IPS-18a (cell line): ENCODE data around the gene MAPK4.

ENCODE experiments used
- H3K27ac ChIP-seq: one replicate; pipeline ENCODE4 v1.5.1; 2013; ENCODE audit warnings: low read length
- H3K27me3 ChIP-seq: one replicate; pipeline ENCODE4 v1.6.1; 2013; ENCODE audit warnings: mild to moderate bottlenecking, low read length; ENCODE audit not compliant: control insufficient read depth, insufficient read depth
- H3K36me3 ChIP-seq: one replicate; pipeline ENCODE4 v1.6.1; 2013; ENCODE audit warnings: low read depth, low read length; ENCODE audit not compliant: control insufficient read depth
- H3K4me1 ChIP-seq: one replicate; pipeline ENCODE4 v1.6.1; 2013; ENCODE audit warnings: low read depth, low read length; ENCODE audit not compliant: control insufficient read depth
- H3K4me3 ChIP-seq: one replicate; pipeline ENCODE4 v1.5.1; 2013; ENCODE audit warnings: low read length
- H3K9ac ChIP-seq: one replicate; pipeline ENCODE4 v1.6.1; 2013; ENCODE audit warnings: mild to moderate bottlenecking, low read length, moderate library complexity
- H3K9me3 ChIP-seq: one replicate; pipeline ENCODE4 v1.6.1; 2013; ENCODE audit warnings: low read depth, low read length; ENCODE audit not compliant: control insufficient read depth

The MAPK4 gene

GRCh38 chr18:50729986-50730385 is 170.1 kb downstream of the MAPK4 start:
- no peak overlapping the region for H3K27ac ChIP-seq
- H3K36me3 ChIP-seq, result no peaks in the 10 kb centered on the region
- H3K4me3 ChIP-seq, result no peak overlapping the region
- H3K4me1 ChIP-seq, result no peaks in the 10 kb centered on the region
- no peak overlapping the region for H3K9ac ChIP-seq
- H3K27me3 ChIP-seq, result no peaks in the 10 kb centered on the region
- no peaks in the 10 kb centered on the region for H3K9me3 ChIP-seq

DNA sequence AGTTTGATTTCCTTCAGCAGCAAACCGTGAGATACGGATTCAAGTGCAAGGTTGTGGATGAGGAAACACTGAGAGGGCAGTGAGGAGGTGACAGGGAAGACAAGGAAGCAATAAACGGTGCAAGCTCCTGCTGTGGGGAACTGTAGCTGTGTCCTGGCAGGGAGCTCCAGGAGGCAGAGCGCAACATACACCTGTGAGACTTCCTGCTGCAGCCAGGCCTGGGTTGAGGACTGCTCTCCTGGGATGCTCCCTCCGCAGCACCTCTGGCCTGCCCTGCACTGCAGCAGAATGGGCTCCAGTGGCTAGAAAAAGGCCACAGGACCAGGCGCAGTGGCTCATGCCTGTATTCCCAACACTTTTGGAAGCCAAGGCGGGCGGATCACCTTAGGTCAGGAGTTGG is 174.5 kb downstream of the MAPK4 start:
- Histone ChIP-seq H3K9me3 (no peaks in the 10 kb centered on the region), H3K27me3 (no peaks in the 10 kb centered on the region), H3K27ac (no peak overlapping the region), H3K36me3 (no peaks in the 10 kb centered on the region), H3K4me3 (no peak overlapping the region), H3K4me1 (no peaks in the 10 kb centered on the region), H3K9ac (no peak overlapping the region)

DNA sequence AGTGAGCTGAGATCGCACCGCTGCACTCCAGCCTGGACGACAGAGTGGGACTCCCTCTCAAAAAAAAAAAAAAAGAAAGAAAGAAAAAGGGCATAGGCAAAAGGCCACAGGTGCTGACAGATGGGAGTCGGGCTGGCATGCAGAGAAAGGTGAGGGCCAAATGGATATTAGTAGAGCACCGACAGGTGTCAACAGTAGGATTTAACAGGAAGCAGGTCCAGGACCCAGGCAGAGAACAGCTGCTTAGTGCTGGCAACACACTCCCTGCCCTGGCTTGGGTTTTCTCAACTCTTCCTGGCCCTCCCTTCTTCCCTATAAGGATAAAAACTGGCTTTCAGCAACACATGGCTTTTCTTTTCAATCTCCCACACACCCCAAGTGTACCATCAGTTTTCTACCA is 175.0 kb downstream of the MAPK4 start:
- H3K4me1 ChIP-seq, result no peaks in the 10 kb centered on the region
- H3K9ac ChIP-seq, result no peak overlapping the region
- no peak overlapping the region for H3K27ac ChIP-seq

DNA sequence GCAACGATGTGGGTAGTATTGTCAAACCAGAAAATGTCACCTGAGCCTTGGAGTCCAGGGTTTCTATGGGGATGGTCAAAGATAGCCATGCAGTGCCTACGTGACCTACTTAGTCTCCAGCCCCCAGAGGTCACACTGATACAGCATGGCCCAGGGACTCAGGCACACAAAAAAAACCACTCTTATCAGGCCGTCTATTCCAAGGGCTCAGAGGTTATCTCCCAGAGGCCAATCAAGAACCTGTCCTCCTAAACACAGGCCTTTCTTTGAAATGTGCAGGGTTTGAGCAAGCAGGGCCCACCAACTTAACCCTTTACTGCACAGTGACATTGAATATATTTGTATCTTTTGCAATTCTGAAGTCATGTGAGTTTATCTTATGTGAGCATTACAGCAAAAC is 177.2 kb downstream of the MAPK4 start:
- Histone ChIP-seq H3K36me3 (no peaks in the 10 kb centered on the region), H3K9ac (no peak overlapping the region), H3K27ac (no peak overlapping the region), H3K9me3 (no peaks in the 10 kb centered on the region), H3K27me3 (no peaks in the 10 kb centered on the region), H3K4me3 (no peak overlapping the region), H3K4me1 (no peaks in the 10 kb centered on the region)

More for the DNA sequence above, 175.0 kb downstream of the MAPK4 start:
- no peaks in the 10 kb centered on the region for H3K36me3 ChIP-seq
- H3K9me3 ChIP-seq, result no peaks in the 10 kb centered on the region
- no peaks in the 10 kb centered on the region for H3K27me3 ChIP-seq
- no peak overlapping the region for H3K4me3 ChIP-seq

- Histone ChIP-seq H3K9ac (no peak overlapping the region), H3K27ac (no peak overlapping the region), H3K4me1 (no peaks in the 10 kb centered on the region), H3K36me3 (no peaks in the 10 kb centered on the region), H3K27me3 (no peaks in the 10 kb centered on the region), H3K4me3 (no peak overlapping the region), H3K9me3 (no peaks in the 10 kb centered on the region)
Measured at GRCh38 chr18:50738098-50738757, 178.3 kb downstream of the MAPK4 start.

DNA sequence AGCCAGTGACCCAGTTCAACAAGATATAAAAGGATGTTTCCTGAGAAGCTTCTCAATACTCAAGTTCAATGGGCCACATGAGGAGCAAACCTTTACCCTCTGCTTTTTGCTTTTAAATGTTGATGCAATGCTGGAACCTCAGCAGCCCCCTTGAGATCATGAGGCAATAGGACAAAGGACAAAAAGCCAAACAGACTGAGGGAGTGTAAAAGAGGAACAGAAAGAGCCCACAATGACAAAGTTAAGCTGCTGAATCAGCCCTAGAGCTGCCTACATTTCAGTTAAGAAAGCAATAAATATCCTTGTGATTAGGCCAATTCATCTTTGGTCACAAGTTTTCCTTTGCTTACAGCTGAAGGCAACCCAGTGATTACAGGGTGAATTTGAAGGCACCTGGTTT is 183.1 kb downstream of the MAPK4 start:
- no peaks in the 10 kb centered on the region for H3K9me3 ChIP-seq
- no peaks in the 10 kb centered on the region for H3K27me3 ChIP-seq
- no peak overlapping the region for H3K27ac ChIP-seq
- H3K9ac ChIP-seq, result no peak overlapping the region
- peaks cover under 1% of the 10 kb centered on the region for H3K4me1 ChIP-seq
- H3K36me3 ChIP-seq, result no peaks in the 10 kb centered on the region
- H3K4me3 ChIP-seq, result no peak overlapping the region

DNA sequence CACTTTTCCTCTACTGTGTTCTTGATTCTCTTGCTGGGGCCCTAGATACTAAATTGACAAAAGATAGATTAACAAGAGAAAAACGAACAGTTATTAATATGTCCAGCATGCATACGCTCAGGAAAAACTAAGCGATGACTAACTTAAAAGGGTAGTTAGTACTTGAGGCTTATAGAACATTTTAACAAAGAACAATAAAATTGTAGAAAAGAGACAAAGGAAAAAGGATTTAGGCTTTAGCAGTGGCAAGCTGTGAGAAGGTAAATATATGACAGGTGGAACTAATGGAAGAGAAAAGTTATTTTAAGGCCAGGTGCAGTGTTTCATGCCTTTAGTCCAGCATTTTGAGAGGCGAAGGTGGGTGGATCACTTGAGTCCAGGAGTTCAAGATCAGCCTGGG is 184.4 kb downstream of the MAPK4 start:
- H3K4me1 ChIP-seq, result peaks cover 13% of the 10 kb centered on the region
- no peak overlapping the region for H3K9ac ChIP-seq
- H3K27me3 ChIP-seq, result no peaks in the 10 kb centered on the region
- H3K27ac ChIP-seq, result no peak overlapping the region
- H3K9me3 ChIP-seq, result no peaks in the 10 kb centered on the region
- H3K36me3 ChIP-seq, result no peaks in the 10 kb centered on the region
- H3K4me3 ChIP-seq, result no peak overlapping the region

DNA sequence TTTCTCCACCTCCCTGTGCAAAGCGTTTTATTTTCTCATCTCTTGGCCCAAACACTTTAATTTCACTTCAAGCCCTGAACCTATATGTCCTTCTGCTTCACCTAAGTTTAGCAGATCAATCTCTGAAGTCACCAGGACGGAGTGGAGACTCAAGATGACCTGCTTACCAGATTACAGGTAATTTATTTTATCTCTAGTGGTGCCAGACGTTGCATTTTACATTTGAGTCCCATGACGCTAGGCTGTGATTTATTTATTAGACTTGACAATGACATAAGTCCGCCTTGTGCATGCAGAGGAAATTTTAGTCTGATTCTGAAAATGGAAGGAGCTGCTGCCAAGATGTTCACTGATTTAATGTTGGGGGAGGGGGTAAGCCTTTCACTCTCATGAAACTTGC is 186.1 kb downstream of the MAPK4 start:
- Histone ChIP-seq H3K27me3 (no peaks in the 10 kb centered on the region), H3K9me3 (no peaks in the 10 kb centered on the region), H3K4me3 (no peak overlapping the region), H3K4me1 (peaks cover 23% of the 10 kb centered on the region), H3K36me3 (no peaks in the 10 kb centered on the region), H3K9ac (no peak overlapping the region), H3K27ac (no peak overlapping the region)

GRCh38 chr18:50747849-50748242 is 188.0 kb downstream of the MAPK4 start:
- no peaks in the 10 kb centered on the region for H3K36me3 ChIP-seq
- H3K4me1 ChIP-seq, result peaks cover 23% of the 10 kb centered on the region
- H3K27ac ChIP-seq, result no peak overlapping the region

DNA sequence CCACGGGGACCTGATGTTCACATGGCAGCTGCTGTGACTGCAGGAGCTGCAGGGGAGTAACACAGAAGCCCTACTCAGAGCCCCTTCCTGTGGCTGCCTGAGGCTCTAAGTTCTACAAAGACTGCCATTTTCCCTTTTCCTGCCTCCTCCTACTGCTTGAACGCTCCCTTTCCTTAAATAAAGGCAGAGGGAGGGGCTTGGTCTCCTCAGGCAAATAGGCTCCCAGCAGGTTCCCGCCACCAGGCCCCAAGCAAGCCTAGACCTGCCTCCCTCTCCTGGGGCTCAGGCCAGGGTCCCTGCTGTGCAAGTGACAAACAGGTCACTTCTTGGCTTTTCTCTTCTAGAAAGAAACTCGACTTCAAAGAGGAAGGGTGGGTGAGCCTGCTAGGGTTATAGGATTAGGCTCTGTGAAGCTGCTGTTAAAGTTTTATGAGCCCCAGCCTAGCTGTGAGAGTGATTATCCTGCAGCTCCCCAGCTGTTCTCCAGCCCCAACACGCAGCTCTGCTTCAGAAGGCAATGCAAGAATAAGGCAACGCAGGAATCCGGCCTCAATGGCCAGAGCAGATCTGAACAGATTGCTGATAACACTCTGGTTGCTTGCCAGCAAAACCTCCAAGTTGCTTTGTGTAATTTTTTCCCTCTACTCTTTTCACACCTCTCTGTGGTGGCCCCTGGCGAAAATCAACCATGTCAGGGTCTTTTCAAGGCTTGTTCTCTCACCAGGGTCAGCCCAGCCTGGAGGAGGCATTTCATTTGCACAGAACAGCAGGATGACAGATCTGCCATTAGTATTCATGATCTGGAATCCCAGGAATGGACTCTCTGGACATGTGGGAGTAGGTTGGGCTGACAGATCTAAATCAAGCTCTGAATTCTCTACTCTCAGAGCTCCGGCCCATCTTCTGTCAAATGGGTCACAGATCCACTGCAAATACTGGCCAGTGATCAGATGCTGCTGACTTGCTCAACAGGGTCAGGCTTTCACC is 188.6 kb downstream of the MAPK4 start:
- Histone ChIP-seq H3K27me3 (no peaks in the 10 kb centered on the region), H3K9me3 (no peaks in the 10 kb centered on the region), H3K36me3 (no peaks in the 10 kb centered on the region), H3K4me3 (no peak overlapping the region), H3K27ac (no peak overlapping the region), H3K4me1 (peaks cover 23% of the 10 kb centered on the region), H3K9ac (no peak overlapping the region)

More at GRCh38 chr18:50747849-50748242, 188.0 kb downstream of the MAPK4 start:
- H3K9me3 ChIP-seq, result no peaks in the 10 kb centered on the region
- no peak overlapping the region for H3K9ac ChIP-seq
- no peaks in the 10 kb centered on the region for H3K27me3 ChIP-seq
- no peak overlapping the region for H3K4me3 ChIP-seq

DNA sequence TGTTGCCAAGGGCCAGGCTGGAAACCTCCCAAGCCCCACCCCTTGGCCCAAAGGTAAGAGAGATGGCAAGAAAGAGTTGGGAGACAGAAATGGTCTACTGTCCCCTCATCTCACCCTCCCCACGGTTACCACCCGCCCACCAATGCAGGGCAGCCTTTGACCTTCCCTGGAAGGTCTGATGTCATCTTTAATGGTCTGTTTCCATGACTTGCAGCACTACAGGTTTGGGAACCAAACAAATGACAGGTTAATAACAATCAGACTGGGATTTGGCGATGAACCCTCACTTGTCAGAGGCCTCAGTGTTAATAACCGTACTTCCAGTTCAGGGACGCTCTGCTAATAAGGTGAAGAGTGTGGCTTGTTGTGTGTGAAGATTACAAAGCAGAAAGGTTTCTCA is 189.5 kb downstream of the MAPK4 start:
- H3K27me3 ChIP-seq, result no peaks in the 10 kb centered on the region
- H3K4me1 ChIP-seq, result peaks cover 23% of the 10 kb centered on the region
- no peak overlapping the region for H3K27ac ChIP-seq
- H3K9me3 ChIP-seq, result no peaks in the 10 kb centered on the region
- H3K36me3 ChIP-seq, result no peaks in the 10 kb centered on the region
- no peak overlapping the region for H3K4me3 ChIP-seq
- no peak overlapping the region for H3K9ac ChIP-seq
